HG02571 (cell line): ENCODE results near the gene TINAG.

Experiments used
- ATAC-seq: cut with Tn5 transposase; IDR thresholded peaks from one replicate; pipeline ENCODE4 v1.9.1; 2021; ENCODE audit warnings: mild to moderate bottlenecking, moderate library complexity; ENCODE audit not compliant: unreplicated experiment

The TINAG gene

GRCh38 chr6:54419885-54420284 lies 111.6 kb downstream of the TINAG start:
- no peak for ATAC-seq

GRCh38 chr6:54426995-54427394 lies 118.8 kb downstream of the TINAG start:
- no peak for ATAC-seq

- no peak for ATAC-seq
Observed at GRCh38 chr6:54427396-54427937, 119.2 kb downstream of the TINAG start.

GRCh38 chr6:54428431-54428830 lies 120.2 kb downstream of the TINAG start:
- ATAC-seq: peak; percentile 95

- ATAC-seq: no peak
Observed at GRCh38 chr6:54431466-54431865, 123.2 kb downstream of the TINAG start.
